GM19468 (cell line): Measurements from ENCODE around the gene MRPS16.

Experiments
- ATAC-seq: cut with Tn5 transposase; IDR thresholded peaks from one replicate; pipeline ENCODE4 v1.9.1; 2021; ENCODE audit warnings: mild to moderate bottlenecking, moderate library complexity, moderate number of reproducible peaks; ENCODE audit not compliant: unreplicated experiment; ENCODE audit errors: extremely low read depth

Gene MRPS16

GRCh38 chr10:73244866-73245477 is 7.5 kb downstream of the MRPS16 start:
- no peak for ATAC-seq

GRCh38 chr10:73239908-73240307 is 12.5 kb downstream of the MRPS16 start:
- no peak for ATAC-seq

GRCh38 chr10:73238990-73239566 is 13.4 kb downstream of the MRPS16 start:
- ATAC-seq, result no peak

- no peak for ATAC-seq
These were observed 17.7 kb downstream of the MRPS16 start for GRCh38 chr10:73234695-73235094.

GRCh38 chr10:73233883-73234282 is 18.6 kb downstream of the MRPS16 start:
- ATAC-seq, result no peak

GRCh38 chr10:73232887-73233286 is 19.6 kb downstream of the MRPS16 start:
- no peak for ATAC-seq

- ATAC-seq, result no peak
These were observed 22.9 kb downstream of the MRPS16 start for GRCh38 chr10:73229567-73229966.

GRCh38 chr10:73228247-73228646 is 24.2 kb downstream of the MRPS16 start:
- ATAC-seq, result no peak

- no peak for ATAC-seq
These were observed 25.8 kb downstream of the MRPS16 start for GRCh38 chr10:73226663-73227062.

GRCh38 chr10:73225518-73225917 is 26.9 kb downstream of the MRPS16 start:
- ATAC-seq, result no peak

- ATAC-seq, result no peak
These were observed 31.5 kb downstream of the MRPS16 start for GRCh38 chr10:73220989-73221388.

- no peak for ATAC-seq
These were observed 33.1 kb downstream of the MRPS16 start for GRCh38 chr10:73219384-73219783.

- ATAC-seq, result no peak
These were observed 33.8 kb downstream of the MRPS16 start for GRCh38 chr10:73218431-73219191.

- ATAC-seq, result no peak
These were observed 34.8 kb downstream of the MRPS16 start for GRCh38 chr10:73217628-73218027.

GRCh38 chr10:73215749-73216148 is 36.7 kb downstream of the MRPS16 start:
- no peak for ATAC-seq

- ATAC-seq, result no peak
These were observed 41.2 kb downstream of the MRPS16 start for GRCh38 chr10:73211106-73211811.

GRCh38 chr10:73210395-73211105 is 41.9 kb downstream of the MRPS16 start:
- ATAC-seq, result no peak

- ATAC-seq, result no peak
These were observed 42.7 kb downstream of the MRPS16 start for GRCh38 chr10:73209705-73210104.

GRCh38 chr10:73207883-73208282 is 44.6 kb downstream of the MRPS16 start:
- no peak for ATAC-seq

GRCh38 chr10:73206385-73206784 is 46.1 kb downstream of the MRPS16 start:
- no peak for ATAC-seq
